G401.6 (cell line): Measurements from ENCODE around the gene ARID5B.

ENCODE experiments used
- FAIRE-seq: peaks from 2 replicates; lab custom pipeline; 2012; peaks lifted over from hg19 to GRCh38; lab: Jason Lieb, UNC

ARID5B gene

DNA sequence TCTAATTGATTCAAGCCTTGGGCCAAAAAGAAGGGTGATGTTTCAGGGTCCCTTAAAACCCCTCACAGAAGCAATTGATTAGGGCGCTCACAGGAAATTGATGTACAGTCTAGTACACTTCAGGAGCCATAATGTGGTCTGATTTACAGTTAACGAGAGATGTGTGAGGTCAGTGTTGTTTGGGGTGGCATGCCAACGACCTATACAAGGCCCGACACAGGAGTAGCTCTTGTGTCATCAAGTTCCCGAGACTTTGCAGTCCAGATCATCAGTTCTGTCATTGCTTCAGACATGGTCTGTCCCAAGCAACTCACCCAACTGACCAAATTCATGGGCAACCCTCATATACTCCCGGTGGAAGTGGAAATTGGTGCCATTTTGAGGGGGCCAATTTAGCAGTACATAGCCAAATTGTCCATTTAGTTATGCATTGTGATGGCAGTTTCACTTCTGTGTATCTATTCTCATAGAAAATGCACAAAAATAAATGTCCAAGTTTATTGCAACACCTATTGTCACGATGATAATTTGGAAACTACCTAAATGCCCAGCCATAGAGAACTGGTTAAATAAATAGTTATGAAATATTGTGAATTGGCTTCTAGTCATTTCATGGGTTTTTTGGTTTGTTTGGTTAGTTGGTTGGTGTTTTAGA, 18.0 kb upstream of the ARID5B start:
- FAIRE-seq: no peak

DNA sequence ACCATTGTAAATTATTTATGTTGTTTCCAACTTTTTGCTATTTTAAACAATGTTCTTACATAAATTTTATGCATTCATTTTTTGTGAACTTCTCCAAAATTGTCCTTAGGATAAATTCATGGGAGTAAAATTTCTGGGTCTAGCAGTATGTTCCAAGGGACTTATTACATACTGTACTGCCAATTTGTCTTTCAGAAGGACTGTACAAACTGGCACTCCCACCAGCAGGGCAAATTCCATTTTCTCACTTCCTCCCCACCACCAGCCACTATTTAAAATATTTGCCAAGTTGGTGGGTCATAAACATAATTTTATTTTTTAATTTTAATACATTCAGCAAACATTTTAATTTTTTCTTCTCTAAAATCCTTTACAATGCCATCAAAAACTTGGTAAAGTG, 13.7 kb upstream of the ARID5B start:
- no peak for FAIRE-seq

DNA sequence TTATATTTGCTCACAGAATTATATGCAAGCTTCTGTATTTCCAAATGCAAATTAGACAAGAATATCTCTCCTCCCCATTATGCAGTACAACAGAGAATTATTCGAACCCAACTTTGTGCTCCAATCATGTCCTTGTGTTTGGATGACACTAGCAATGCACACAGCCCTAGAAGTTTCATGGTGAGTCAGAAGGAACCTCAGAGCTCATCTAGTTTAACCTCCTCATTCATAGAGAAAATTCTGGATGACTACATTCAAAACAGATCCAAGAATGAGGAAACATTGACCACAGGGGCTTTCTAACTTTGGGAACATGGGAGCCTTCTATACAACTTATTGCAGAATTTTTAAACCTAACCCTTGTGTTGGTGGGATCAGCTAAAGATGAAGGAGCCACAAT, 12.8 kb upstream of the ARID5B start:
- FAIRE-seq: no peak

DNA sequence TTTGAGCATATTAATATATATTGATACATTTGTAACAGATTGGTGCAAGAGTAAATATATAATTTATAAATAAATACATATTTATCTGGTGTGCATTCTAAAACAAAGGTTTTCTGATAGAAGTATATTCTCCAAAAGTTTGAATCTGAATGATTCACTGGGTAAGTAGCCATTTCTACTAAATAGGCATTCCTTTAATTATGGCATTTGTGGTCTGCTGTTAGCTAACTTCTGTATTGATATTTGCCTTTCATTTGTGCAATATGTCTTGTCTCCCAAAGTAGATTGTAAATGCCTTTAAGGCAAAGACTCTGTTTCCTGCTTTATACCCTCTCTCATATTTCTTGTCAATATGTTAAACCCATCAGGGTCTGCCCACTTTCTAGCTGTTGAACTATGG, 11.1 kb upstream of the ARID5B start:
- no peak for FAIRE-seq

DNA sequence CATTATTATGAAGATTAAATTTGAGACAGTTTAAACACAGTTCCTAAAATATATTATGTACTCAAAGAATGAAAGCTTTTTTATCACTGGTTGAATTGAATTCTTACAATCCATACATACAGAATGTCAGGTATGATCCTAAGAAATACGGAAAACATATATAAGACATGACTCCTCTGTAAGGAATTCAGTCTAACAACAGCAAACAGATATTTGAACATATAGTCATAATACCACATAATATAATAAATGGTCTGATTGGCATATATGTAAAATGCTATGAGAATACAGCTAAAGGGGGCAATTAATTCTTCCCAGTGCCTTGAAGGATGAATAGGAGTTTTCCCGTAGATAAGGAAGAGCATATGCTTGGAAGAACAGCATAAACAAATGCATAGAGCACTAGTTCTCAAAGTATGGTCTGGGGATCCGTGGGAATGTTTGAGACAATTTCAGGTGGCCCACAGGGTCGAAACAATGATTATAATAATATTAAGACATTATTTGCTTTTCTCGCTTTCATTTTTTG, 10.6 kb upstream of the ARID5B start:
- FAIRE-seq: no peak

DNA sequence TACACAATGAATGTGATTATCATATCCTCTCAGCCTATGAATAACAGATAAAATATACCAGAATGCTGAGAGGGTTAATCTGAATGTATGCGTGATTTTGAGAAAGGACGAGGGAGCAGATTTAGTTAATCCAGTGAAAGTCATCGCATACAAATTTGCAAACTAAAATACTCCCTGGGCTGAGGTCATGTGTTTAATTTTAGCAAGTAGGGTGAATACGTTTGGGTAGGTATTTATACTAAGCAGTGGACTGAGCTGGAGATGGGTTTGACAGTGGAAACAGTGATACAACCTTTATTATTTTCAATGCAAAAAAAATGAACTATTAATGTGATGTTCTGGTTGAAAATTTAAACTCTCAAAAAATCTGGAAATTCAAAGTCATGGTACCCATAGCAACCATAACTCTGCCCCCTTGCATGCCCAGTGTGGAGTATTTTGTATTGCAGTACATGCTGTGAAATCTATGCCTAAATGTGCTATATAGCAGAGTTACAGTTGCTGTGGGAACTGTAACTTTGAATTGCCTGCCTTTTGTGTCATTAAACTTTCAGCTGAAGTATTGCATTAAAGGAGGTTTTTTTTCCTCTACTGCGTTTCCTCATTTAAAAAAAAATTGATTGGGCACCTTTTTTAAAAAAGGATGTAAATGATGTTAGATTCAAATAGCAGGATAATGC, 9.5 kb upstream of the ARID5B start:
- FAIRE-seq: no peak

DNA sequence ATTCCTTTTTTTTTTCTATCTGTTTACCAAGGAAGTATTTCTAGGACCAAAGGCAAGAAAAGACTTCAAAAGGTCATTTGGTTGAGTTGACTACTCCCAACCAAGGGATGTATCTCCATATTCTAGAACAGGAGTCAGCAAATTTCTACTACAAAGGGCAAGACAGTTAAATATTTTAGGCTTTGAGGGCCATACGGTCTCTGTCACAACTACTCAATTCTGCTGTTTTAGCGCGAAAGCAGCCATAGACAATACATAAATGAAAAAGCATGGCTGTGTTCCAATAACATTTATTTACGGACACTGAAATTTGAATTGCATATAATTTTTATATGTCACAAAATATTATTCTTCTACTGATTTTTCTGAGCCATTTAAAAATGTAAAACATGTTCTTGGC, 8.5 kb upstream of the ARID5B start:
- no peak for FAIRE-seq

DNA sequence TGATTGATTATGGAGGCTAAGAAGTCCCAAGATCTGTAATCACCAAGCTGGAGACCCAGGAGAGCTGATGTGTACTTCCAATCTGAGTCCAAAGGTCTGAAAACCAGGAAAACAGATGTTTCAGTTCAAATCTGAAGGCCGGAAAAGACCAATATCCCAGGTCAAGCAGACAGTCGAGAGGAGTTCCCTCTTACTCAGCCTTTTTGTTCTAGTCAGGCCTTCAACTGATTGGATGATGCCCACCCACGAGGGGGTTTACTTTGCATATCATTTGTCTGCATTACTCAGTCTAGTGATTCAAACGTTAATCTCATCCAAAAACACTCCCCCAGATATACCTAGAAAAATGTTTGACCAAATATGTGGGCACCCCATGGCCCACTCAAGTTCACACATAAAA, 7.4 kb upstream of the ARID5B start:
- no peak for FAIRE-seq

DNA sequence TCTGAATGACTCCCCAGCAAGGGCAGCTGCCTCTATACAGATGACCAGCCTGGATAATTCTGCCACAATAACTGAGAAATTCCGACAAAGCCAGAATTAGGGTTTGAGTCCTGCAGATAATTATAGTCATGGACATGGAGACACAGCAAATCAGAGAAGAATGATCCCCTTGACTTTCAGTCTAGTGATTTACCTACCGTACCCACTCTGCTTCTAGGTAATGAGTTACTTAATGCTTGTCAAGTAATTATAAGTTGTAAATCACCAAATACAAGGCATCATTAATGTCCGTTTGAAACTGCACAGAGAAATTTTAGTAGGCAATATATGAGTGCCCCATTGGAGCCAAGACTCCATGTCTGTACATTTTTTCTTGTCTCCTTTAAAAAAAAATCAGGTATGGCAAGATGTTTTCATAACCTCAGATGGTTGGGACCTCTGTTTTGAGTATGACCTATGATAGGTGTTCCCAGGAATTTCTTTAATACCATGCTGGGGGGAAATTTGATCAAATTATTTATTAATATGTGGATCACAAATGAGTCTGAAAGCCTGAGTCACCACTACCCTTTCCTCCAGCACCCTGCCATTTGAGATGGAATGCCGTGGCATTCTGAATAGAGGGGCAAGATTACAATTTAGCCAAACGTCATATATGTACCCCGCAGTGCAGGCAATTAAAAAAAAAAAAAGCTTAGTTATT, 5.5 kb upstream of the ARID5B start:
- FAIRE-seq: no peak

DNA sequence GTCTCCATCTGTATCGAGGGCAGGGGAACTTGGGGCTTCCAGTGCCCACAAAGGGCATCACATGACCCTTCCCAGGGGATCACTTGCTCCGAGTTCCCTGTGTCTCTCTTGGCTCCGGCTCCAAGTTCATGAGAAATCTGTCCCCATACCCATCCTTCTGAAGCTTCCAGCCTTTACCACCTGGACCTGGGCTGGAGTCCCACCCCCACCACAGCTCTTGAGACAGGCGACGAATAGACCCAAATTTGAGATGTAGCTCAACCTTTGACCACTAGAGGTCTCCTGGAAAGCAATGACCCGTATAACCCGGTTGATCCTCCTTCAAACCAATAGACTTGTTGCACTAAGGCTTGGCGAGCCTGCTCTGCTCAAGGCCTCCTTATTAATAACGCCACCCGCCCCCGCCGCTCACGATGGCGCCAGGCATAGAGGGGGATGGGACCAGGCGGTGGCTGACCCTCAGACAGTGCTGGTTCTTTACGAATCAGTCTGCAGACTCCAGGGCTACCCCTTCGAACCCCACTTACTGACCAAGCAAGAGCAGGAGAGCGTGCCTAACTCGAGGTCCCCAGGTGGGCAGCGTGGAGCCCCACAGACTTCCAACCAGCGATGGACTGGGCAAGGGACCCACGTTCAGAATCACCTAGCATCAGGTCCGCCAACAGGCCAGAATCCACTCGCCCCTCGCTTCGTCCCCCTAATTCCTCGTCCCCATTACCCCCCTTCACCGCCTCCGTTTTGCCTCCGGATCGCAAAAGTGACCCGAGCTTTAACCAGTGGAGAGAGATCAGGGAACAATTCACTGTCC, 4.4 kb upstream of the ARID5B start:
- no peak for FAIRE-seq

DNA sequence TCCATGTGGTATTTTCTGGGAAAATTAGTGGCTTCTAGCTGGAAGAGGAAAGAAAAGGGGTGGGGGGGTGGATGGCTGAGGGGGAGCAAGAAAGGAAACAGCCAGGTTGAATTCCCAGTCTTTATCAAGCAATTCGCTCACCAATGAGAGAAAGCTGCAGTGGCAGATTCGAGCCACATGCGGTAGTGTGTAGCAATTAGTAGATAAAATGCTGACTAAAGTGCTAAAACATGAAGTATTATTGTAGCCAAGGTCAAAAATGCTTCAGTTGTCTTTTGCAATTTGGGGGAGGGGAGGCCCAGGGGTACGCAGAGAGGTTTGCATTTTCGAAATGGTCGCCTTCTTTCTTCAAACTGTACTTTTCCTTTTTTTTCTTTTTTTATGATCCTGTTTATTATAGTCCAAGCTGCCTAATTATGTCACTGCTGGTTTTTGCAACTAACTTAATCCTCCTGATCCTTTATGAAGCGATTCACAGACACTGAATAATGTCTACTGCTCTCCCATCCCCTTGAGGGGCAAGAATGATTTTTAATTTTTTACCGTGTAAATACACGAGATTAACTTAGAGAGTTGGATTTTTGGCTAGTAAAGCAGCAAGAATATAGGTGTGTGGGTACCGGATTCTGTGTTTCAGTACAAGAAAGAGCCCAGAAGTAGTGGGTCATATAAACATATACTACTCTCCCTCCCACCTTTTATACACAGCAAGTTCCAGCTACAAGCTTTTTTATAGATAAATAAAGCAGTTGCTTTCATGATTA, 3.6 kb upstream of the ARID5B start:
- no peak for FAIRE-seq

DNA sequence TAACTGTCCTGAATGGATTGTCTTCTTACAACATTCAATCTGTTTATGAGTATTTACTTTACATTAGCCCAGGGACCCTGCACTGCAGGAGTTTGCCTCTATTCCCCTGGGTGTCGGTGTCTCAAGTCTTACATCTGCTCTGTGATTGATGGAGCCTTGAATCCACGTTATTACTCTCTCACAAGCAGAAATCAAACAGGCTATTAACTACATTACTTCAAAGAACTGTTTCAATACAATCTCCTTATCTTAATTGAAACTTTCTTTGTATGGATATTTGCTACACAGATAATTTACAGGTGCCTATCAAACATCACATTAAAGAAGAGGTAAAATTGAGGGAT, 3.1 kb upstream of the ARID5B start:
- FAIRE-seq: no peak

DNA sequence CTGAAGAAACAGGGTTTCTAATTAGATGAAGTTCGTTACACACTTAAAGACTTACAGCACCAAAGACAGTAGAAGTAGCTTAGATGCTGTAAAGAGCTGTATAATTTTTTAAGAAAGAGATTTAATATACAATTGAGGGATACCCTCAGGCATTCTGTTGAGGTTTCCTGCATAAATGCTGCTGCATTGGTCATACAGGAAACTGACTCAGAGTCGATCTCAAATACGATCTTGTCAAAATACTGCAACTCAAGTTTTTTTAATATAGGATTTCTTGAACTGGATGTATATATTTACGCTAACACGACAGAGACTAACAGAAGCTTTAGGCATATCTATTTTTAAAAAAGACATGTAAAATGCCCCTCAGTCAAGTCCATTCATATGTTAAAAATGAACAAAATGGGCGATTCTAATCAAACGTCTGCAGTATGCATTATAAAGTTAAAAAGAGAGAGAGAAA, 2.4 kb upstream of the ARID5B start:
- FAIRE-seq: no peak

DNA sequence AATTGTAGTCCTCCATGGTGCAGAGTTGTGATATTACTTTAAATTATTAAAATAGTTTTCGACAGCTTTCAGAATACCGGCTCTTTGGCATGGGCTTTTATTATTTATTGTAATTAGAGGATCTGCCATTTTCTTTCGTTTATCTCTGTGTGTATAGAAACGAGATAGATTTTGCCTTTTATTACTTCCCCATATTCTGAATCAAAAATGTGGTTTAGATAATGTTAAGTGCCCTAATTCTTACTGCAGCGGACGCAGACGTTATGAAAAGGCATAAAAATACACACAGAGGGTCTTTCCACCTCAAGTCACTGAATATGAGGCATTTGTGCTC, 1.9 kb upstream of the ARID5B start:
- FAIRE-seq: no peak

DNA sequence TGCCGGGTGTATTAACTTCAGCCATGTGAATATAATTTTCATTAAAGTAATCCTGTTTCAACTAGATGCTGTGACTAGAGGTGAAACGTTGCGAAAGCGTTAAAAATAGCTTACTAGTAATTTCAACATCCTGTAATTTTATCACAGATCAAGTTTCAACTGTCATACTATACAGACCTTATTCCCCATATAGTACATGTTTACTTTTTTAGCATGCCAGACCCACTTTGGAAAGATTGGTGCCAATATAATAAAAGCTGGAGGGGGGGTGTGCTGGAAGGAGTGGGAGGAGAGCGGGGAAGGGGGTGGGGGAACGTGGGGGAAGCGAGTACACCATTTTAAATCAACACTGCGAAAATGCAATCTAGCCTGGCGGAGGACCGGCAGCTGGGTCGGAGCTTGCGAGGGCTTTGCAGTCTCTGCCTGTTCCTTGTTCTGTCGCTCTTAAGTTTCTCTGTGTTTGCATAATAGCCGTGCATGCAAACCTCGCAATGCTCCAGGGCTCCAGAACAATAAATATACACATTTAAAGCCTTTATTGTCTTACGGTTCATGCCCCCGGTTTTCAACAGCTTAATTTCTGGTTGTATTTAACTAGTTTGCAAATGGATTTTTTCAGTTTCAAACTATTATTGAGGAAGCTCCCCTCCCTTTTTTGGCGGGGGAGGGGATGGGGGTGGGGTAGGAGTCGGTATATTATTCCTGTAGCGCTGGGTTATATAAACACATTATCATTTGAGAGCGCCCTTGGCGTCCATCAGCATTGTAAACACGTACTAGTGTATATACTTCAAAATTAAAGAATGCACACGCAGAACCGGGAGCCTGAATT, 1.3 kb upstream of the ARID5B start:
- no peak for FAIRE-seq

DNA sequence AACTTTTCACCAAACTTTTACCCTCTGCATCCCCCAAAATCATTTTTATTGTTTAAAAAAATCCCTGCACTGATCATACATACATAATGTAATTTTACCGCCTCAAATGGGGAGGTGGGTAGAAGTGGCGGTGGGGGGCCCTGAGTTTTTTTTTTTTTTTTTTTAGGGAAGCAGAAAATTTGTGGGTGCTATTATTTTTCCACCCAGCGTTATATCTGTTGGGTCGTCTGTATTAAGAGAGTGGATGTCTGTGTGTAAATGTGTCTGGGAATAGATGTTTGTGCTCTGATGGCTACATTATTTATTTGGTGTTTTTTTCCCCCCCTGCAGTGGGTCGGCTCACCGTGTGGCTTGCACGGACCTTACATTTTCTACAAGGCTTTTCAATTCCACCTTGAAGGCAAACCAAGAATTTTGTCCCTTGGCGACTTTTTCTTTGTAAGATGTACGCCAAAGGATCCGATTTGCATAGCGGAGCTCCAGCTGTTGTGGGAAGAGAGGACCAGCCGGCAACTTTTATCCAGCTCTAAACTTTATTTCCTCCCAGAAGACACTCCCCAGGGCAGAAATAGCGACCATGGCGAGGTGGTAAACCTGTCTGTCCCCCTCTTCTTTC, 438 bp downstream of the ARID5B start:
- FAIRE-seq: no peak

DNA sequence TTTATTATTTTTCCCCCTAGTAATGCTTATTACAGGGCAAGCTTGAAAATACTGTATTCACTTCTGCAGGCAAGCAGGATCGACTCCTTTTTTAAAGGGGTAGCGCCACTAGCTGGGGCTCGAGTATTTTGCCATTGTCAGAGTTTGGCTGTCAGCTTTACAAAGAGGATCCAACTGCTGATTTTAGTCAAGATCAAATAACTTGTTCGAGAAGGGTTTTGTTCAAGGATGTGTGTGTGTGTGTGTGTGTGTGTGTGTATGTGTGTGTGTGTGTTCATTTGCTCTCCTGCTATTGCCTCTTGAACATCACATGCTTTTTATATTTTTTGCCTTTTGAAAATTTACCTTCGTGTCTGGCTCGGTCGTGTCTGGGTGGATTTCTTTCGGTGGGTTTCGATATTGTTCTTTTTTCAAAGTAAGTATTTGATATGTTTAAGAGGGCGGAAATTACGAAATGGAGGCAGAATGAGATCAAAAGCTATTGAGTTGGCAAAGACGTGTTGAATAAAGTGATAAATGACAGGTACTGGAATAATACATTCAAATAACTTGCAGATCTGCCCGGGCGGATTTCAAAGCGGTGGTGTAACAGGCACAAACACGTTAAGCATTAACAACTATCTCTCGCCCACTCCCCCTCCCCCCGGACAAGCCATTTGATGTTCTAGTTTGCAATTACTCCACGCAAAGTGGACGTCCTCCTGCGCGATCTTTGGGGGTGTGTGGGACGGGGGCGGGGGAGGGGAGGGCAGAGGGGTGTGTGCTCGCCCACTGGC, 1.1 kb downstream of the ARID5B start:
- no peak for FAIRE-seq

DNA sequence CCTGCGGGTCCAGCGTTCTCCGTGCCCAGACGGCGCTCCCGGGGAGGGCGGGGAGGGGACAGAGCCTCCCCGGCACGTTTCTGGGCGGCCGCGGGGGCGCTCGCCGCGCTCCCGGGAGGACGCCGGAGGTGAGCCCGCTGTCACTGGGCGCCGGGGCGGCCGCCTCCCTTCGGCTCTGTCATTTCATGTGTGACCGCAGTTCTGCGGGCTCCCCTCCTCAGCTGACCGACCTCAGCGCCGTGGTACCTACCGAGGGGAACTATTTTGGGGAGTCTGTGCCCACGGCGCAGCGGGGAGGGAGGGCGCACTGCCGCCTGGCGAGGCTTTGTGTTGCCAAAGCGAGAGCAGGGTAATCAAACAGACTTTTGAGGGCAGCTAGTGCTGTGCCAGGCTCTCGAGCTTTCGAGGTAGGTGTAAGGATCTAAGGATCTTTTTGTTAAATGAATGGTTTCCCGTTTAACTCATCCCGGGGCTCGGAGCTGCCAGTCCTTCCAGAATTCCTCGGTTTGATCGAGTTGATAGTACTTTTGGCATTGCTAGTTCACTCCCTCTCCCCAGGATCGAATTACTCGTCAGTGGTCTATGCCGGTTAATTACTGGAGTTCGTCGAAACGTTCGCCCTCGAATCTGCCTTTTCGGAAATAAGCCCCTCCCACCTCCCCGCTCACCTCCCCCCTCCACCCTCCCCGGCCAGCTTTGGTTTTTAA, 1.9 kb downstream of the ARID5B start:
- FAIRE-seq: no peak

DNA sequence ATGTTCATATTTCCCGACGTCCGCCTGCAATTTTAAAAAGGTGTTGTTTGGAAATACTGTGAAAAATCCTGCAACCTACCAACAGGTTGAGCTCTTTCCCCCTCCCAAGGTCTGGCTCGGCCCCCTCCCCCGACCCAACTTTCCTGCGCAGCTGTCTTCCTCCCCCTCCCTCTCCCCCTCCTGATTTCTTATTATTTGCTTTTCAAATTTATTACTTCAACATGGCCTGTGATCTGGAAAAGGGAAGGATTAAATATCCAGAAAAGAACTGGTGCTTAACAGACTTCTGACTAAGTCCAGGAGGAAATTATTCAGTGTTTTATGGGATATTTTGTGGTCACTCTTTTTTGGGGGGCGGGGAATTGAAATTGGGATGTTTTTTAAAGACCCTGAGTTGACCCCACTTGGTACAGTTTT, 2.4 kb downstream of the ARID5B start:
- no peak for FAIRE-seq
